Osteoblast (primary cell): Measurements from ENCODE around the gene HERPUD2. TPM values are rescaled to one million over a fixed set of nuclear protein-coding genes. Genes with fewer than 3 reads are reported as not detected.

Experiments
- DNase-seq: peaks from one replicate; pipeline ENCODE4 v3.0.0; 2011; ENCODE audit warnings: low spot score, mixed read lengths; ENCODE audit not compliant: insufficient read length; ENCODE audit errors: missing footprints
- H2AFZ ChIP-seq: 2 replicates; pipeline ENCODE4 v1.6.0; 2011; ENCODE audit warnings: mild to moderate bottlenecking, low read length
- H3K27ac ChIP-seq: 2 replicates; pipeline ENCODE4 v1.5.1; 2011; ENCODE audit warnings: mild to moderate bottlenecking, low read depth, low read length, moderate library complexity
- H3K27me3 ChIP-seq: 2 replicates; pipeline ENCODE4 v1.6.0; 2012; ENCODE audit warnings: mild to moderate bottlenecking, control low read depth, inconsistent platforms, low read length, moderate library complexity; ENCODE audit not compliant: insufficient read depth
- H3K36me3 ChIP-seq: 2 replicates; pipeline ENCODE4 v1.5.1; 2011; ENCODE audit warnings: mild to moderate bottlenecking, low read length, control low read depth, moderate library complexity; ENCODE audit not compliant: insufficient read depth
- H3K4me1 ChIP-seq: 2 replicates; pipeline ENCODE4 v1.5.1; 2011; ENCODE audit warnings: mild to moderate bottlenecking, low read length, control low read depth, moderate library complexity; ENCODE audit not compliant: insufficient read depth
- H3K4me2 ChIP-seq: 2 replicates; pipeline ENCODE4 v1.6.0; 2011; ENCODE audit warnings: mild to moderate bottlenecking, low read length; ENCODE audit not compliant: insufficient read depth
- H3K4me3 ChIP-seq: fragments of 200-600 bp; sonication (generic); 3 replicates; pipeline ENCODE4 v1.5.1; 2012; ENCODE audit warnings: mild to moderate bottlenecking, low read length, inconsistent platforms; ENCODE audit not compliant: insufficient read depth
- H3K79me2 ChIP-seq: 2 replicates; pipeline ENCODE4 v1.6.0; 2012; ENCODE audit warnings: mild to moderate bottlenecking, low read length, control low read depth, inconsistent platforms; ENCODE audit not compliant: insufficient read depth
- H3K9me3 ChIP-seq: 2 replicates; pipeline ENCODE4 v1.5.1; 2011; ENCODE audit warnings: low read depth, low read length, control low read depth
- H4K20me1 ChIP-seq: 2 replicates; pipeline ENCODE4 v1.6.0; 2012; ENCODE audit warnings: mild to moderate bottlenecking, low read length, control low read depth; ENCODE audit not compliant: insufficient read depth
- total RNA-seq: library from RNA; depleted of rRNA; stranded (reverse); fragments of >200 nt; gene quantifications from 2 replicates; pipeline ENCODE4 v1.2.3, GENCODE V29; 2012
- TF ChIP-seq, protein P1 (sequence below): IDR thresholded peaks from 2 replicates; pipeline ENCODE4 v1.5.1; 2011; ENCODE audit warnings: mild to moderate bottlenecking, low read depth, low read length, moderate library complexity; ENCODE audit errors: extremely low read depth

The HERPUD2 gene
- total RNA-seq, 1 donor, result 32.9 TPM

DNA sequence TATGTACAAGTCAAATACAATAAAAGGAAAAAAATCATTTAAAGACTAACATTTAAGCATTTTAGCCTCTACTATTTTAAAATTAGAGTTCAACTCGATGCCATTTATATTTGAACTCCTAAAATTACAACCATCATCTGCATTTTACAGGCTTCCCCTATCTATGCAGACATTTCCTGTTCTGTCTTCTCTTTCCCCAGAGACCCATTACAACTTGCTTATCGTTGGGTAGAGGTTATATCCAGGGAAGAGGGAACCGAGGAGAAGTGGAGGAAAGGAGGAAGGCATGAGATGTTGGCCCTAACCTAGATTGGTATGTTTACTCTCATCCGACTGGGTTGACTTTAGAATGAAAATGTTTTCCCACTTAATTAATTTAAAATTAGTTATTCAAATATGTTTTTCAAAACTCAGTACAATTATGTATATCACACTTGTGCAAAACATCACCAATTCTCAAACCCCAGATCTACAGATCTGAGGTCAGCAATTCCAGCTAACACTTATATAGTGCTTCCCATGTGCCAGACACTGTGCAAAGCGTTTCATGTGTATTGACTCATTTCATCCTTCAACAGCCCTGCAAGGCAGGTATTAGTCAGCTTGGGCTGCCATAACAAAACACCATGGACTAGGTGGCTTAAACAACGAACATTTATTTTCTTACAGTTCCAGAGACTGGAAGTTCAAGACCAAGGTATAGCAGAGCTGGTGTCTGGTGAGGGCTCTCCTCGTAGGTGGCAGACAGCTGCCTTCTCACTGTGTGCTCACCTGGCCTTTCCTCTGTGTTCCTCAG lies 27.3 kb upstream of the HERPUD2 start:
- Histone ChIP-seq H4K20me1 (no peaks in the 10 kb centered on the region), H3K9me3 (no peaks in the 10 kb centered on the region), H3K4me1 (no peaks in the 10 kb centered on the region), H3K4me3 (no peak overlapping the region), H2AFZ (no peak overlapping the region), H3K79me2 (no peaks in the 10 kb centered on the region), H3K36me3 (no peaks in the 10 kb centered on the region), H3K27ac (no peak overlapping the region), H3K4me2 (no peak overlapping the region), H3K27me3 (peaks cover 13% of the 10 kb centered on the region)
- TF ChIP-seq, protein P1, sequence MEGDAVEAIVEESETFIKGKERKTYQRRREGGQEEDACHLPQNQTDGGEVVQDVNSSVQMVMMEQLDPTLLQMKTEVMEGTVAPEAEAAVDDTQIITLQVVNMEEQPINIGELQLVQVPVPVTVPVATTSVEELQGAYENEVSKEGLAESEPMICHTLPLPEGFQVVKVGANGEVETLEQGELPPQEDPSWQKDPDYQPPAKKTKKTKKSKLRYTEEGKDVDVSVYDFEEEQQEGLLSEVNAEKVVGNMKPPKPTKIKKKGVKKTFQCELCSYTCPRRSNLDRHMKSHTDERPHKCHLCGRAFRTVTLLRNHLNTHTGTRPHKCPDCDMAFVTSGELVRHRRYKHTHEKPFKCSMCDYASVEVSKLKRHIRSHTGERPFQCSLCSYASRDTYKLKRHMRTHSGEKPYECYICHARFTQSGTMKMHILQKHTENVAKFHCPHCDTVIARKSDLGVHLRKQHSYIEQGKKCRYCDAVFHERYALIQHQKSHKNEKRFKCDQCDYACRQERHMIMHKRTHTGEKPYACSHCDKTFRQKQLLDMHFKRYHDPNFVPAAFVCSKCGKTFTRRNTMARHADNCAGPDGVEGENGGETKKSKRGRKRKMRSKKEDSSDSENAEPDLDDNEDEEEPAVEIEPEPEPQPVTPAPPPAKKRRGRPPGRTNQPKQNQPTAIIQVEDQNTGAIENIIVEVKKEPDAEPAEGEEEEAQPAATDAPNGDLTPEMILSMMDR, result no peak
- no peak for DNase-seq

DNA sequence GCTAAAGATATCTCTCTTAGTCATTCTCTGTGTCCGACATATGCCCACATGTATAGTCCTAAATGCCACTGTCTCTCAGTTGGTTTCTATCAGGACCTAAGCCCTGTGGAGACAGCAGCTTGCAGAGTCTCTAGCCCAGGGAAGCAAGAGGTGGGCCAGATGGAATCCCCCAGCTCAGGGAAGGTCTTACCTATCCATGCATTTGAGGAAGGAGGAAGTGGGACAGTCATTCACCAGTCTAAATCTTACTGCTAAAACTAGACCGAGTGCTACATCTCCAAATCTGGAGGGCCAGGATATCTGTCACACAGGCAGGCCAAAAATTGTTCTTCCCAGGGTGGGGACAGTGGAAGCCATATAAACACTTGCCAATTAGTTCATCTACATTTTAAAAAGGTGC lies 26.4 kb upstream of the HERPUD2 start:
- Histone ChIP-seq H2AFZ (no peak overlapping the region), H4K20me1 (no peaks in the 10 kb centered on the region), H3K4me2 (no peak overlapping the region), H3K27ac (no peak overlapping the region), H3K27me3 (peaks cover 23% of the 10 kb centered on the region), H3K4me1 (no peaks in the 10 kb centered on the region), H3K36me3 (no peaks in the 10 kb centered on the region), H3K4me3 (no peak overlapping the region), H3K9me3 (no peaks in the 10 kb centered on the region), H3K79me2 (no peaks in the 10 kb centered on the region)
- TF ChIP-seq, protein P1, result no peak
- DNase-seq, result no peak

DNA sequence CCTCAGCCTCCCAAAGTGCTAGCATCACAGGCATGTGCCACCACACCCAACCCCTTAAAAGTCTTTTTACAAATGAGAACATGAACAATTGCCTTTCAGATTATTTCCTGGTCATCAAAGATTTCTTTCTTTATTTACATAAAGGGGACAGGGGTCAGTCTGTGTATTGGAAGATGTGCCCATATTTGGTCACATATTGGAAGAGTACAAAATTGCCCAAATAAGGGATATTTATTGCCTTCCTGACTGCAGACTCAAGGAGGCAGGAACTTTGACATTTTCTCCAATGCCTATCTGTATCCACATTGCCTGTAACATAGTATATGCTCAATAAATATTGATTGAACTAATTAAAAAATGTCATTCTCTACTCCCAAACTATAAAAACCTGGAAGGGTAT lies 25.9 kb upstream of the HERPUD2 start:
- H3K27ac ChIP-seq, result no peak overlapping the region
- peaks cover 23% of the 10 kb centered on the region for H3K27me3 ChIP-seq
- H4K20me1 ChIP-seq, result no peaks in the 10 kb centered on the region
- no peak for DNase-seq
- H3K9me3 ChIP-seq, result no peaks in the 10 kb centered on the region
- no peaks in the 10 kb centered on the region for H3K79me2 ChIP-seq
- TF ChIP-seq, protein P1, result no peak
- H3K4me2 ChIP-seq, result no peak overlapping the region
- no peak overlapping the region for H2AFZ ChIP-seq
- no peaks in the 10 kb centered on the region for H3K36me3 ChIP-seq
- H3K4me1 ChIP-seq, result no peaks in the 10 kb centered on the region
- H3K4me3 ChIP-seq, result no peak overlapping the region

DNA sequence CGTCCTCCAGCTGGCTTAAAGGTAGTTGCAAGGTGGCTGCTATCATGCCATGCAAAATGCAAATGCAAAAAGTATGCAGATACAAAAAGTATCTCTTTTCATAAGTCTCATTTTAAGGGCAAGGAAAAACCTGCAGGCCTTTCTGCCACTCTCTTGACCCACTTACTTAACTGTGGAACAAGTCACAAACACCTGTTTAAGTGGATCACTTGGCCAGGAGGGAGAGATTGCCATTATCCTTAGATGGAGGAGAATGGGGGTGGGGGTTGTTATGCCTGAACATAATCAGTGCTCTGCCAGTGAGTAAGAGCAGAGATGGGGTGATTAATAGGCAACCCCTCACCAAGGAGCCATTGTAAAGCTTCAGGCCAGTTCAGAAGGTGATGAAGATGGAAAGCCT lies 25.1 kb upstream of the HERPUD2 start:
- Histone ChIP-seq H3K79me2 (no peaks in the 10 kb centered on the region), H3K4me3 (no peak overlapping the region), H2AFZ (no peak overlapping the region), H3K27me3 (peaks cover 23% of the 10 kb centered on the region), H3K4me1 (no peaks in the 10 kb centered on the region), H3K9me3 (no peaks in the 10 kb centered on the region), H3K27ac (no peak overlapping the region), H4K20me1 (no peaks in the 10 kb centered on the region), H3K36me3 (no peaks in the 10 kb centered on the region), H3K4me2 (no peak overlapping the region)
- TF ChIP-seq, protein P1, result no peak
- DNase-seq, result no peak
